Thymus (tissue), 11 donors: ENCODE data around the gene NINL. TPM values are rescaled to one million over a fixed set of nuclear protein-coding genes. Genes with fewer than 3 reads are reported as not detected.
"Not testable (repeated sequence)": the region's sequence is repeated elsewhere in the genome, so short reads cannot be mapped to it uniquely, and the experiment has no call there.

Experiments used
- DNase-seq, 9 donors: peaks; one replicate each; pipeline ENCODE4 v3.0.0-alpha.2; 2013; ENCODE audit warnings: low spot score in 9 of 9, low read depth in 6 of 9, missing footprints in 1 of 9
- H3K27ac ChIP-seq, 2 donors: one replicate each; pipeline ENCODE4 v1.5.1; 2013; ENCODE audit warnings: control low read depth in 1 of 2, low read depth in 1 of 2, low read length in 1 of 2, mild to moderate bottlenecking in 1 of 2, moderate library complexity in 1 of 2
- H3K27me3 ChIP-seq, 2 donors: one replicate each; pipeline ENCODE4 v1.5.1; 2013; ENCODE audit warnings: low read length in 1 of 2; ENCODE audit not compliant: control insufficient read depth in 2 of 2, insufficient read depth in 1 of 2
- H3K36me3 ChIP-seq, 2 donors: one replicate each; pipeline ENCODE4 v1.5.1; 2013; ENCODE audit warnings: low read length in 1 of 2, mild to moderate bottlenecking in 1 of 2, moderate library complexity in 1 of 2; ENCODE audit not compliant: control insufficient read depth in 2 of 2, insufficient read depth in 2 of 2
- H3K4me1 ChIP-seq, 2 donors: one replicate each; pipeline ENCODE4 v1.5.1; 2013; ENCODE audit warnings: low read length in 2 of 2; ENCODE audit not compliant: control insufficient read depth in 2 of 2, insufficient read depth in 2 of 2
- H3K4me3 ChIP-seq, 2 donors: one replicate each; pipeline ENCODE4 v1.5.1; 2013; ENCODE audit warnings: low read length in 2 of 2, control low read depth in 1 of 2, mild to moderate bottlenecking in 1 of 2
- H3K9me3 ChIP-seq, 2 donors: one replicate each; pipeline ENCODE4 v1.5.1; 2013; ENCODE audit warnings: low read length in 1 of 2, mild to moderate bottlenecking in 1 of 2; ENCODE audit not compliant: control insufficient read depth in 2 of 2, insufficient read depth in 1 of 2
- WGBS: extraction: QIAGEN DNeasy Blood & Tissue Kit; methylation state at CpG from one replicate; pipeline ENCODE4 v1.1.7; 2013; 5-methylcytosine and 5-hydroxymethylcytosine counted together
- polyA plus RNA-seq: library from polyadenylated mRNA; stranded (reverse); fragments of 200-250 nt; gene quantifications from one replicate; pipeline ENCODE4 v1.2.3, GENCODE V29; 2013
- total RNA-seq: library from RNA; stranded (reverse); fragments of 120-200 nt; gene quantifications from one replicate; pipeline ENCODE4 v1.2.4, GENCODE V29; 2013
- donor health status: healthy.

The NINL gene
- total and polyA plus RNA-seq, 2 donors: 14.1 to 28.5 TPM

GRCh38 chr20:25567286-25567685, 18.0 kb downstream of the NINL start:
- Histone ChIP-seq H3K27me3 (no peaks in the 10 kb centered on the region), H3K4me1 (peaks cover 12 to 13% of the 10 kb centered on the region in 2 donors), H3K27ac (no peak overlapping the region), H3K9me3 (peaks cover 0 to 12% of the 10 kb centered on the region in 2 donors), H3K36me3 (peaks cover 0 to 9% of the 10 kb centered on the region in 2 donors), H3K4me3 (no peak overlapping the region)
- WGBS: 82% methylated on average over 2 of the region's 2 CpGs
- no peak for DNase-seq

- peaks cover 12 to 13% of the 10 kb centered on the region in 2 donors for H3K4me1 ChIP-seq
- H3K4me3 ChIP-seq: no peak overlapping the region
- peaks cover 0 to 12% of the 10 kb centered on the region in 2 donors for H3K9me3 ChIP-seq
- DNase-seq: no peak
- no peak overlapping the region for H3K27ac ChIP-seq
- H3K36me3 ChIP-seq: peaks cover 0 to 9% of the 10 kb centered on the region in 2 donors
- no peaks in the 10 kb centered on the region for H3K27me3 ChIP-seq
- WGBS: 82% methylated on average over 2 of the region's 2 CpGs
Measured at GRCh38 chr20:25566821-25567220, 18.5 kb downstream of the NINL start.

GRCh38 chr20:25565578-25566157, 19.7 kb downstream of the NINL start:
- H3K9me3 ChIP-seq: peaks cover 0 to 12% of the 10 kb centered on the region in 2 donors
- peaks cover 0 to 9% of the 10 kb centered on the region in 2 donors for H3K36me3 ChIP-seq
- WGBS: 95% methylated on average over 6 of the region's 6 CpGs
- no peak for DNase-seq
- H3K27ac ChIP-seq: no peak overlapping the region
- no peaks in the 10 kb centered on the region for H3K27me3 ChIP-seq
- peaks cover 6 to 12% of the 10 kb centered on the region in 2 donors for H3K4me1 ChIP-seq
- no peak overlapping the region for H3K4me3 ChIP-seq

GRCh38 chr20:25563876-25564275, 21.5 kb downstream of the NINL start:
- Histone ChIP-seq H3K4me1 (peaks cover 2 to 12% of the 10 kb centered on the region in 2 donors), H3K9me3 (peaks cover 0 to 10% of the 10 kb centered on the region in 2 donors), H3K27ac (no peak overlapping the region), H3K4me3 (no peak overlapping the region), H3K27me3 (no peaks in the 10 kb centered on the region), H3K36me3 (peaks cover 0 to 4% of the 10 kb centered on the region in 2 donors)
- no peak for DNase-seq
- 99% methylated on average over 6 of the region's 6 CpGs for WGBS

GRCh38 chr20:25563362-25563761, 22.0 kb downstream of the NINL start:
- Histone ChIP-seq H3K4me3 (no peak overlapping the region), H3K4me1 (peaks cover 2 to 12% of the 10 kb centered on the region in 2 donors), H3K27ac (no peak overlapping the region), H3K36me3 (peaks cover 0 to 8% of the 10 kb centered on the region in 2 donors), H3K27me3 (no peaks in the 10 kb centered on the region), H3K9me3 (peaks cover 0 to 10% of the 10 kb centered on the region in 2 donors)
- no peak for DNase-seq

GRCh38 chr20:25561771-25562170, 23.6 kb downstream of the NINL start:
- over 99% methylated on average over 29 of the region's 31 CpGs for WGBS
- H3K27me3 ChIP-seq, H3K9me3 ChIP-seq, H3K36me3 ChIP-seq, DNase-seq, H3K27ac ChIP-seq, H3K4me3 ChIP-seq: not testable (repeated sequence)
- peaks cover 2 to 12% of the 10 kb centered on the region in 2 donors for H3K4me1 ChIP-seq

GRCh38 chr20:25553819-25554296, 31.5 kb downstream of the NINL start:
- H3K27me3 ChIP-seq: no peaks in the 10 kb centered on the region
- H3K4me3 ChIP-seq: no peak overlapping the region
- H3K27ac ChIP-seq: no peak overlapping the region
- DNase-seq: no peak
- H3K4me1 ChIP-seq: peaks cover 0 to 8% of the 10 kb centered on the region in 2 donors
- 84% methylated on average over 6 of the region's 6 CpGs for WGBS
- H3K36me3 ChIP-seq: peaks cover 0 to 11% of the 10 kb centered on the region in 2 donors
- no peaks in the 10 kb centered on the region for H3K9me3 ChIP-seq

- H3K27me3 ChIP-seq: no peaks in the 10 kb centered on the region
- no peak for DNase-seq
- H3K27ac ChIP-seq: no peak overlapping the region
- no peak overlapping the region for H3K4me3 ChIP-seq
- H3K4me1 ChIP-seq: peaks cover 0 to 8% of the 10 kb centered on the region in 2 donors
- 98% methylated on average over 5 of the region's 5 CpGs for WGBS
- peaks cover 0 to 10% of the 10 kb centered on the region in 2 donors for H3K36me3 ChIP-seq
- no peaks in the 10 kb centered on the region for H3K9me3 ChIP-seq
Measured at GRCh38 chr20:25552977-25553376, 32.4 kb downstream of the NINL start.

- 76% methylated on average over 6 of the region's 6 CpGs for WGBS
- H3K36me3 ChIP-seq: peaks cover 0 to 10% of the 10 kb centered on the region in 2 donors
- no peak for DNase-seq
- no peak overlapping the region for H3K27ac ChIP-seq
- H3K4me3 ChIP-seq: no peak overlapping the region
- no peaks in the 10 kb centered on the region for H3K9me3 ChIP-seq
- H3K27me3 ChIP-seq: no peaks in the 10 kb centered on the region
- peaks cover 0 to 8% of the 10 kb centered on the region in 2 donors for H3K4me1 ChIP-seq
Measured at GRCh38 chr20:25551413-25552215, 33.7 kb downstream of the NINL start.
